ENCODE results near the gene KCNK5. TPM values are rescaled to one million over a fixed set of nuclear protein-coding genes. Genes with fewer than 3 reads are reported as not detected.

Gene KCNK5
- total RNA-seq, 6 experiments from 2014 or later: not detected

- Mint-ChIP-seq H3K4me3 (no peak overlapping the region), H3K27me3 (ENCODE audit: insufficient read depth) (no peaks in the 10 kb centered on the region; the same call in 1 of the 2 replicates), H3K27ac (no peak overlapping the region), H3K36me3 (ENCODE audit: low read depth) (peaks cover 4% of the 10 kb centered on the region; the same call in 1 of the 2 replicates), H3K9me3 (peaks cover 37% of the 10 kb centered on the region), H3K4me1 (ENCODE audit: low read depth) (no peaks in the 10 kb centered on the region)
- no peak for DNase-seq
- no peak for TF ChIP-seq CTCF (IDR thresholded peaks at IDR 0.05)
These were observed 13.6 kb downstream of the KCNK5 start for GRCh38 chr6:39215640-39216158.

GRCh38 chr6:39214846-39215639, 14.2 kb downstream of the KCNK5 start:
- Mint-ChIP-seq H3K36me3 (ENCODE audit: low read depth) (peaks cover 4% of the 10 kb centered on the region; the same call in 1 of the 2 replicates), H3K27me3 (ENCODE audit: insufficient read depth) (no peaks in the 10 kb centered on the region; the same call in 1 of the 2 replicates), H3K4me1 (ENCODE audit: low read depth) (no peaks in the 10 kb centered on the region), H3K4me3 (no peak overlapping the region), H3K27ac (no peak overlapping the region), H3K9me3 (peaks cover 39% of the 10 kb centered on the region)
- no peak for TF ChIP-seq CTCF (IDR thresholded peaks at IDR 0.05)
- DNase-seq: no peak

- Mint-ChIP-seq H3K36me3 (ENCODE audit: low read depth) (peaks cover 4% of the 10 kb centered on the region; the same call in 1 of the 2 replicates), H3K27ac (no peak overlapping the region)
These were observed 15.0 kb downstream of the KCNK5 start for GRCh38 chr6:39214120-39214813.

GRCh38 chr6:39213195-39213920, 15.9 kb downstream of the KCNK5 start:
- no peaks in the 10 kb centered on the region for H3K4me1 Mint-ChIP-seq (ENCODE audit: low read depth)

More at GRCh38 chr6:39214120-39214813, 15.0 kb downstream of the KCNK5 start:
- Mint-ChIP-seq H3K9me3 (peaks cover 38% of the 10 kb centered on the region), H3K27me3 (ENCODE audit: insufficient read depth) (no peaks in the 10 kb centered on the region; the same call in 1 of the 2 replicates), H3K4me1 (ENCODE audit: low read depth) (no peaks in the 10 kb centered on the region), H3K4me3 (no peak overlapping the region)
- TF ChIP-seq CTCF (IDR thresholded peaks at IDR 0.05): no peak
- no peak for DNase-seq

More at GRCh38 chr6:39213195-39213920, 15.9 kb downstream of the KCNK5 start:
- H3K9me3 Mint-ChIP-seq: peaks cover 33% of the 10 kb centered on the region
- no peak overlapping the region for H3K4me3 Mint-ChIP-seq
- H3K27ac Mint-ChIP-seq: no peak overlapping the region
- H3K27me3 Mint-ChIP-seq (ENCODE audit: insufficient read depth): peaks cover 2% of the 10 kb centered on the region
- no peak for TF ChIP-seq CTCF (IDR thresholded peaks at IDR 0.05)
- no peak for DNase-seq
- H3K36me3 Mint-ChIP-seq (ENCODE audit: low read depth): peaks cover 4% of the 10 kb centered on the region; the same call in 1 of the 2 replicates
